GM12865 (cell line): ENCODE results near the gene ADRM1.

ENCODE experiments used
- DNase-seq: peaks from one replicate; pipeline ENCODE4 v3.0.0; 2010; ENCODE audit warnings: low read depth
- H3K4me3 ChIP-seq: 2 replicates; pipeline ENCODE4 v1.5.1; 2011; ENCODE audit warnings: mild to moderate bottlenecking, low read depth, low read length, control low read depth
- TF ChIP-seq, protein P1 (sequence below): IDR thresholded peaks from 2 replicates; pipeline ENCODE4 v1.5.1; 2011; ENCODE audit warnings: low read length, control low read depth, low read depth, inconsistent platforms; ENCODE audit not compliant: insufficient read depth; ENCODE audit errors: missing control alignments

ADRM1 gene

DNA sequence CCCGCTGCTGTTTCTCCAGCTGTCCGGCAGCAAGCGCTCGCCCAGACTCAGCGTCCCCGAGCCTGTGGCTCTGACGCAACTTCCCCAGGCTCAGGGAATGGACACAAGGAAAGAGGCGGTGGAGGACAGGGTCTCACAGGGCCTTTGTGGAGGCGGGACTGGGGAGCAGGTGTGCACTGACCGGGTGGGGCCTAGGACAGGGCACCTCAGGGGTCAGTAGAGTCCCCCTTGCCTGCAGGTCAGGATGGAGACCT lies 44.3 kb downstream of the ADRM1 start:
- no peak overlapping the region for H3K4me3 ChIP-seq
- TF ChIP-seq, protein P1, sequence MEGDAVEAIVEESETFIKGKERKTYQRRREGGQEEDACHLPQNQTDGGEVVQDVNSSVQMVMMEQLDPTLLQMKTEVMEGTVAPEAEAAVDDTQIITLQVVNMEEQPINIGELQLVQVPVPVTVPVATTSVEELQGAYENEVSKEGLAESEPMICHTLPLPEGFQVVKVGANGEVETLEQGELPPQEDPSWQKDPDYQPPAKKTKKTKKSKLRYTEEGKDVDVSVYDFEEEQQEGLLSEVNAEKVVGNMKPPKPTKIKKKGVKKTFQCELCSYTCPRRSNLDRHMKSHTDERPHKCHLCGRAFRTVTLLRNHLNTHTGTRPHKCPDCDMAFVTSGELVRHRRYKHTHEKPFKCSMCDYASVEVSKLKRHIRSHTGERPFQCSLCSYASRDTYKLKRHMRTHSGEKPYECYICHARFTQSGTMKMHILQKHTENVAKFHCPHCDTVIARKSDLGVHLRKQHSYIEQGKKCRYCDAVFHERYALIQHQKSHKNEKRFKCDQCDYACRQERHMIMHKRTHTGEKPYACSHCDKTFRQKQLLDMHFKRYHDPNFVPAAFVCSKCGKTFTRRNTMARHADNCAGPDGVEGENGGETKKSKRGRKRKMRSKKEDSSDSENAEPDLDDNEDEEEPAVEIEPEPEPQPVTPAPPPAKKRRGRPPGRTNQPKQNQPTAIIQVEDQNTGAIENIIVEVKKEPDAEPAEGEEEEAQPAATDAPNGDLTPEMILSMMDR, result no peak
- no peak for DNase-seq

DNA sequence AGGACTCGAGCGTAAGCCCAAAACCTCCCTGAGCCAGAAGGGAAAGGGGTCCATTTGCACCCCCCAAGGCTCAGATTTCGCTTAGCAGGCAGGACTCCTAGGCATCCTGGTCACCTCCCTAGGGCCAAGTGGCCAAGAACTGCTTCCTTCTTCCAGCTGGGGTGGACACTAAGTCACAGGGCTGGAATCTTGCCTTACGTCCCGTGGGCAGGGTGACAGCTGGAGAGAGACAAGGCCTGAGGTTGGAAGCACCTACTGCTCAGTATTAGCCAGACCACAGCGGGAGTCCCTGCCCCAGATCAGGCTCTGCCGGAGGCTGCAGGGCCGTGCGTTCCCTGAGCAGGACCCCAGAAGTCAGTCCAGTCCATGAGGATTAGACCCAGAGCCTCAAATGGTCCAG lies 44.6 kb downstream of the ADRM1 start:
- DNase-seq, result no peak
- H3K4me3 ChIP-seq, result no peak overlapping the region
- TF ChIP-seq, protein P1, result no peak

DNA sequence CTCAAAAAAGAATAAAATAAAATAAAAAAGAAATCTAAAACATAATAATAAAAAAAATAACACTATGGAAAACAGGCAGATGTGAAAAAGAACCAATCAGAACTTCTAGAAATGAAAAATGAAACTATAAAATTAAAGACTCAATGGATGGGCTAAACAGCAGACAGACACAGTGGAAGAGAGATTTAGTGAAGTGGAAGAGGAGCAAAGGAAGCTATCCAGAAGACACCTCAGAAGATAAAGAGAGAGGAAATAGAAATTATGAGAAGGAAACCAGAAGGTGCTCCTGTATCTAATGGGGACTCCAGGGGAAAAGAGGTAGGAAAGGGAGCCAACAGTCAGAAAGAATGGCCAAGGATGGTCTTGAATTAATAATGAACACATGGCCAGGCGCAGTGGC lies 45.8 kb downstream of the ADRM1 start:
- H3K4me3 ChIP-seq, result no peak overlapping the region
- TF ChIP-seq, protein P1, result no peak
- DNase-seq, result no peak

DNA sequence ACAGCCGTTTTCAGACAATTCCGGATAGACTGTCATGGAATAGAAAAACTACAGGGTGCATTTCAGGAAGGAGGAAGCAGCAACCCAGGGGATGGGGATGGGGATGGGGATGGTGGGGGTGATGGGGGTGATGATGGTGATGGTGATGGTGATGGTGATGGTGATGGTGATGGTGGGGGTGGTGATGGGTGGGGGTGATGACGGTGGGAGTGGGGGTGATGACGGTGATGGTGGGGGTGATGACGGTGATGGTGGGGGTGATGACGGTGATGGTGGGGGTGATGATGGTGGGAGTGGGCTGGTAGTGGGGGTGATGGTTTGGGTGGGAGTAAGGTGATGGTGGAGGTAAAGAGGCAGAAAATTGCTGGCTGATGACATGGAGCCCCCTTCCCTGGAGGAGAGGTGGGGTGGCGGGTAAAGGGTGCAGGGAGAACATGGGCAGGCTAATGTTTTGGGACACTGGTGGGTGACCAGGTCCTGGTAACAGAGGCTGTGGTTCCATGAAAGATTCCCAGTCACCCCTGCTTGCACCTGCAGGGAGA lies 46.8 kb downstream of the ADRM1 start:
- TF ChIP-seq, protein P1, result no peak
- DNase-seq, result no peak
- no peak overlapping the region for H3K4me3 ChIP-seq

DNA sequence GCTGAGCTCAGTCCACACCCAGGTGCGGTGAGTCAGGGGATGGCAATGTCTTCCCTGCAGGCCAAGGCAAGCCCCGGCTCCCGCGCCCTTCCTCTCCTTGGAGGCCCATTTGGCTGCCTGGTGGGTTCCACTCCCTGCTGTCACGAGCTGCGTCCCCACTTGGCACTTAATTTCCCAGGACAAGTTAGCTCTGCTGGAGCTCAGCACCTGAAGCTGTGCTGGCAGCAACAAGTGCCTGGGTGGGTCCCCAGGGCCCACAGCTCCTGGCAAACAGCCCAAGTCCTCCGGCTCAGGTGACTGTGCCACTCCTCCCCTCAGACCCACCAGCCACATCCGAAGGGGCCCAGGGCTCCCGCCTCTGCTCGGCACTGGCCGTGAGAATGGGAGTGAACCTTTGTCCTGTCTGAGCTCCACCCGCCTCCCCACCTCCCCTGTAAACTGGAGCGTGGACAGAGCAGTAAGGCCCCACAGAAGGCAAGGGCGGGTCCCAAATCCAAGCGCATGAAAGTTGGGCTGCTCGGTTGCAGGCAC lies 47.4 kb downstream of the ADRM1 start:
- DNase-seq, result no peak
- TF ChIP-seq, protein P1, result no peak
- H3K4me3 ChIP-seq, result no peak overlapping the region

DNA sequence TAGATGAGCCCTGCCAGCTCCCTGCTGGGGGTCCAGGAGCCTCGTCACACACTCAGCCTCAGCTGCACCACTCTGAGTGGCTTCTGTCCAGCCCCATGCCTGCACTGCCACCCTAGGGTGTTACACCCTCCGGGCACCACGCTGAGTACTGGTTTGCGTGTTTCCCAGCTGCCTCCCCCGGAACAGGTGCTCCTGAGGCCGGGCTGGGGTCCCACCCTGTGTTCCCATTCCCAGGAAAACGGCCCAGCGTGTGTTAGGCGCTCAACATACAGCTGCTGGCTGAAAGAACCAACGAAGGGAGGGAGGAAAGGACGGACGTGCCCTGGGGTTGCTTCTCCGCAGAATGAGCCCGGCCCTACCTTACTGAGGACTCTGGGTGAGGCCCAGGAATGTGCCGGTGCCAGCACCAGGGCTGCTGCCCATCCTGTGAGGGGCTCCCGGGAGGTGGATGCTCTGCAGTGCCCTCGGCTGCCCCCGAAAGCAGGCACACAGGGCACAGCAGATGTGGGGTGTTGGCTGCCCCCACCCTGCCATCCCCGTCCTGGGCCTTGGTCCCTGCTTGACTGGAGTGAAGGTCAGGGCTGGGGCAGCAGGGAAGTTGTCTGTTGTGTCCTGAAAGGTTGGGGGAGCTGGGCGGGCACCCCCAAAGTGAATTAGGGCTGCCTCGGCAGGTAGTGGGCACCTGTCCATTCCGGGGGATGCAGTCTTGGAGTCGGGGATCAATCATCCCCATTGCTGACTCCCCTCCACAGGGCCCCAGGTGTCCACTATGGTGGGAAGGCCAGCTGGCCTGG lies 48.0 kb downstream of the ADRM1 start:
- H3K4me3 ChIP-seq, result no peak overlapping the region
- TF ChIP-seq, protein P1, result no peak
- DNase-seq, result no peak
